D341Med (cell line): Measurements from ENCODE around the gene SETD3.
A peak's percentile ranks its signal among the peaks of the same experiment; 100 is the strongest.

Experiments
- DNase-seq: peaks from one replicate; pipeline ENCODE4 v3.0.0; 2012; ENCODE audit warnings: low spot score

SETD3 gene

DNA sequence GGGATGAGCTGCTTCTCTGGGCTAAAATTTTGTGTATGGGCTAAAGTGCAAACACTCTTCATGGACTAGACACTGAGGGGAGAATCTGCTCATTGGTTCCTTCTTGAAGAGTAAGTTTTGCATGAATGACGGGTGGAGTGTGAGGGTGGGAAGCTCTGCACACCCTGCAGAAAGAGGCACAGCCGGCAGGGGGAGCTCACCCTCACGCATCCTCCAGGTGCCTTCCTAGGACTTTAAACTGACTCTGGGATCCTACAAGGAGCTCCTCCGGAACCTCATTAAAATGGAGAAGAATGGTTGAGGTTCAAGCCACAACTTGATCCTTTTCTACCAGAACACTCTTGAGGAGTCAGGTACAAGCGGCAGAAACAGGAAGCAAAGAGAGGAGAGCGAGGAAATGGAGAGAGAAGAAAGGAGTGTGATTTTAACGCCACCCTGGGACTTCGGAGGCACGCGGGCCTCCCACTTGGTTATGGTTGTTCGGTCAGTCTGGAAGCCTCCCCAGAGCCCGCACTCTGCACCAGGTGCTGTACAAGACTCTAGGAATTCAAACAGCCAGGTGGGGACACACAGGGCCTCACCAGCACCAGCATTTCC lies 87.5 kb downstream of the SETD3 start:
- DNase-seq, result peak; percentile 82

GRCh38 chr14:99391671-99392070 lies 89.0 kb downstream of the SETD3 start:
- no peak for DNase-seq

GRCh38 chr14:99389174-99389826 lies 91.4 kb downstream of the SETD3 start:
- DNase-seq, result peak; percentile 90

DNA sequence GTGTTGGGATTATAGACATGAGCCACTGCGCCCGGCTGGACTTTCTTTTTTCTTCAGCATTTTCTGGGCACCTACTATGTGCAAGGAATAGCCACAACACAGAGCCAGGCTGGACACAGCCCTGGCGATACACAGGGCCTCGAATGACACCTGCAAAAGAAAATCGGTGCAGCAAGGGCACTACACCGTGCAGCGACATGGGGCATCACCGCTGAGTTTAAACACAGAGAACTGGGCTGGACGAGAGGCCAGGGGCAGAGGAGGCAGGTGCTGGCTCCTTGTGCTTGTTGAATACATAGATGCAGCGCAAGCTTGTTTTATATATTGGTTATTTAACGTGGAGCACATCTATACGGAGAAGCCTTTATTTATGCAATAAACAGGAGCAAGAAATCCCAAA lies 92.4 kb downstream of the SETD3 start:
- no peak for DNase-seq

DNA sequence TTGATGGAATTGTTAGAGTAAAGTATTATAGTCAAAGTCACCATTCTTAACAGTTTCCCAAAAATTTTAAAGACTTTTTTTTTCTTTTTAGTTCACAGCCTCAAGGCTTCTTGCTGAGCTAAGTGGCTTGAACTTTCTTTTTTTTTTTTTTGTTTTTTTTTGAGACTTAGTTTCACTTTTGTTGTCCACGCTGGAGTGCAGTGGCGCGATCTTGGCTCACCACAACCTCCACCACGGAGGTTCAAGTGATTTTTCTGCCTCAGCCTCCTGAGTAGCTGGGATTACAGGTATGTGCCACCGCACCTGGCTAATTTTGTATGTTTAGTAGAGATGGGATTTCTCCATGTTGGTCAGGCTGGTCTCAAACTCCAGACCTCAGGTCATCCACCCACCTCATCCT lies 92.8 kb downstream of the SETD3 start:
- no peak for DNase-seq

GRCh38 chr14:99384450-99385417 lies 95.9 kb downstream of the SETD3 start:
- DNase-seq, result no peak

- no peak for DNase-seq
These were observed 96.9 kb downstream of the SETD3 start for GRCh38 chr14:99383472-99384449.

- no peak for DNase-seq
These were observed 97.7 kb downstream of the SETD3 start for GRCh38 chr14:99382781-99383471.

- no peak for DNase-seq
These were observed 98.6 kb downstream of the SETD3 start for GRCh38 chr14:99382071-99382470.

- DNase-seq, result no peak
These were observed 99.0 kb downstream of the SETD3 start for GRCh38 chr14:99381688-99382060.

DNA sequence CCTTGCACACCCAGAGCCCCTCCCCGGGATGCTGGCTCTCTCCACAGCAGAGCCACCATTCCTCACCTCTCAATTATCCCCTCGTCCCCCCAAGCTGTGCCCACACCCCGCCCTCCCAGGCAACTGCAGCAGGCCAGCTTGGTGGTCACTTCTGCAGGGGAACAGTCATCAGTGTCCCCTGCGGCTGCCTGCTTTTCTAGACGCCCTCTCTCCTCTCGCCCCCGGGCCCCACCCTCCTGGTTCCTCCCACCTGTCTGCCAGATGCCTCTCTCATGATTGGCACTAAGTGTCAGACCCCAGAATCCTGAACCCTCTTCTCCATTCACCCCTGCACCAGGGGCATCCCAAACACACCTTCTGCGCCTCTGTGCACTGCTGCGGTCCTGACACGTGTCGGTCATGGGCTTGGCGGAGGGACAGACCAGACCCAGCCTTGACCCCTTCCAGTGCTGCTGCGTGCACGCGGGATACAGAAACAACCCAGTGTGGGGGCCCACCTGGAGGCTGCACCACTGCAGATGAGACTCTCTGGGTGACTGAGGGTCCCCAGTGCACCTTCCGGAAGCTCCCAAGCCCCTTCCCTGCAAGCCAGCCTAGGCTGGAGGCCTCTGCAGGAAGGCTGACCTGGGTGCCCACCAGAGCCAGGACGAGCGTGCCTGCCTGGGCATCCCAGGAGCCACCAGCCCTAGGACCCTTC lies 99.5 kb downstream of the SETD3 start:
- no peak for DNase-seq

DNA sequence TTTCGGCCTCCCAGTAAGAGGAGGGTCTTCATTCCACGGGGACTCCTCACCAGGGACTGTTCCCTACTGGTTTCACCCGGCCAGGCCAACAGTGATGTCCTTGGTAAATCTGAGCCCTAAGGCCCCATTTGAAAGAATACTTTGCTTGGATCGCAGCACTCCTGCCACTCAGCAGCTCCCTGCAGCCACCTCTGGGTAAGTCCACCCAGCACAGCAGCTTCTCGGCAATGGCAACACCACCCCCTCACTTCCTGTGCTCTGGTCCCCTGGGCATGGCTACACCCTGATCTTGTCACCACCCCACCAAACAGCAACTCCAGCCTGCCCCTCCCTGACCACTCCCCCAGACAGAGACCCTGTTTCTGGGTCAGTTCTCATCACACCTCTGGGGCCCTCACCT lies 100.3 kb downstream of the SETD3 start:
- no peak for DNase-seq

DNA sequence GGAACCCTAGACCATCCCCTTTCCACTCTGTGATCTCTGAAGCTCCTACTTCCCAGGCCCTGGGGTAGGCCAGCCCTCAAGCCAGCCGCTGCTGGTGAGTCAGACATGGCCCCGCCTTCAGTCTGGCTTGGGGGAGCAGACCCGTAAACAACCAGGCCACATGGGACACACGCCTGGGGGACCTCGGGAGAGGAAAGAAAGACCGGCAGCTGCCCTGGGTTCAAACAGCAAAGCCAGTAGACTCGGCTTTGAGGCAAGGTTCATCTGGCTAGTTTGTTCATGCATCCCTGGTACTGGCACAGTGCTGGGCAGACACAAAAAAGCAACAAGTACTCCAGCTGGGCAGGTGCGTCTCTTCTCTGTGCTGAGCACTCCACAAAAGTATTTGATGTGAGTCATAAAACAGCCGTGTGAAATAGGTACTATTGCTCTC lies 101.9 kb downstream of the SETD3 start:
- DNase-seq, result no peak

DNA sequence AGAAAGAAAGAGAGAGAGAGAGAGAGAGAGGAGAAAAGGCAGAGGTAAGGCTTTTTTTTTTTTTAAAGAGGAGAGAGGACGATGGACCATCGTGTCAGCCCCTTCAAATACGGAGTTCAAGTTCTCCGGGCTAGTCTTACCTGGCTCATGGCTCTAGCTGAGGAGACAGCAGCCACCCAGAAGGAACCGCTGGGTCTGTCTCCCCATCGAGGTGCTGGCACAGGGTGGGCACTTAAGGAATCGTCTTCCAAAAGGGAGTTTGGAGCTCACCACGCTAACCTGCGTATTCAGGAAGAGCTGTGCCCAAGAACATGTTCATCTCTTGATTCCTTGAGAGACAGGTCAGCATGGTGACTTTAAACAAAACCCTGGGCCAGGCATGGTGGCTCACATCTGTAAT lies 102.7 kb downstream of the SETD3 start:
- no peak for DNase-seq

- DNase-seq, result no peak
These were observed 105.7 kb downstream of the SETD3 start for GRCh38 chr14:99374964-99375363.

DNA sequence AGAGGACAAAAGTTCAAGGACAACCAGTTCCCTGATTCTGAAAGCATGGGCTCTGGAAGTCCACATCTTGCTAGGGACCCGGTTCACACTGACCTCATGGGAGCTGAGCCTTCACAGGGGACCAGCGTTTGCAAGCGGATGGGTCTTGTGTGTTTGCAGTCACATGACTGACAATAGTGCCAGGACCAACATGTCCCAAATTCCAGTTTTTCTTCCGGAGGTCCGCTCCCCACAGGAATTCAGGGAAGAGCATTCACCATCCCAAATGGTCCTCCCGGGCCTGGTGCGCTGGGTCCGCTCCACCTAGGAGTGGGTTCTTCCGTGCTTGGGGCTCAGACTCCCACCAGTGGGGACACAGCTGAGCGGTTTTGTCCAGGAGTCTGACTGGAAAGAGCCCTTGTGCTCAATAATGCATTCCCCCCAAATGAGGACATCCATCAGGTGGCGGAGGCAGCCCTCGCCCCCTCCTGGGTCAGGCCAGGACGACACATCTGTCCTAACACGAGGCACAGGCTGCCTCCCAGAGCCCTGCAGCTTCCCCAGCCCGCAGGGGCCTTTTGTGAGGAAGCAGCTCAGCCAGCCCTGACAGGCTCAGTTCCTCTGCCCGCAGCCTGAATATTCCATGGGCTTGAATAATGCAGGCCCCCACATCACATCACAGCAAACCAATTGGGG lies 116.9 kb downstream of the SETD3 start:
- peak; percentile 32 for DNase-seq

GRCh38 chr14:99363051-99363450 lies 117.6 kb downstream of the SETD3 start:
- DNase-seq, result peak; percentile 18

DNA sequence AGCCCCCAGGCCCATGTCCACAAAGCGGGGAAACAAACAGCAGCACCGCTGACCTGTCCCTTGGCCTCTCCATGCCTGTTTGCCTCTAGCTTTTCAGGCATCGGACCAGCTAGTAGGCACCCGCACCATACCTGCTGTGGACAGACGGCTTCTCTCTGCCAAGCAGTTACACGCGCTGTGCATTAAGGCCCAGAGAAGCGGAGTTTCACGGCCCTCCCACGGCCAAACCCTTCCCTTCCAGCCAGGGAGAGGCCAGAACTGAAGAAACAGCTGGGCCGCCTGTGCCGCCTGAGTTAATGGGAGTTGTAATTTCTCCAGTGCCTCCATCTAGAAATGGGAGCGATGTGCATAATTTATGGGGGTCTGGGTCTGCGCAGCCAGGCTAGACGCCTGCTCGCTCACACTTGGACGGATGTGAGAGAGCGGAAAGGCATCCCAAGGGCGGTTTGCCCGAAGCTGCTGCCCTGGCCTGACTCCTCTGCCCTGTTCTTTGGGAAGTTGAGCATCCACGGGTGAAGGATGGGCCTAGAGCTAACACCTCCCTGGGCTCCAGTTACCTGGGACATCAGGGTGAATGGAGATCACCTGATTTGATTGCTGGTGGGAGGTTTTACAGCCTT lies 119.0 kb downstream of the SETD3 start:
- DNase-seq, result no peak

DNA sequence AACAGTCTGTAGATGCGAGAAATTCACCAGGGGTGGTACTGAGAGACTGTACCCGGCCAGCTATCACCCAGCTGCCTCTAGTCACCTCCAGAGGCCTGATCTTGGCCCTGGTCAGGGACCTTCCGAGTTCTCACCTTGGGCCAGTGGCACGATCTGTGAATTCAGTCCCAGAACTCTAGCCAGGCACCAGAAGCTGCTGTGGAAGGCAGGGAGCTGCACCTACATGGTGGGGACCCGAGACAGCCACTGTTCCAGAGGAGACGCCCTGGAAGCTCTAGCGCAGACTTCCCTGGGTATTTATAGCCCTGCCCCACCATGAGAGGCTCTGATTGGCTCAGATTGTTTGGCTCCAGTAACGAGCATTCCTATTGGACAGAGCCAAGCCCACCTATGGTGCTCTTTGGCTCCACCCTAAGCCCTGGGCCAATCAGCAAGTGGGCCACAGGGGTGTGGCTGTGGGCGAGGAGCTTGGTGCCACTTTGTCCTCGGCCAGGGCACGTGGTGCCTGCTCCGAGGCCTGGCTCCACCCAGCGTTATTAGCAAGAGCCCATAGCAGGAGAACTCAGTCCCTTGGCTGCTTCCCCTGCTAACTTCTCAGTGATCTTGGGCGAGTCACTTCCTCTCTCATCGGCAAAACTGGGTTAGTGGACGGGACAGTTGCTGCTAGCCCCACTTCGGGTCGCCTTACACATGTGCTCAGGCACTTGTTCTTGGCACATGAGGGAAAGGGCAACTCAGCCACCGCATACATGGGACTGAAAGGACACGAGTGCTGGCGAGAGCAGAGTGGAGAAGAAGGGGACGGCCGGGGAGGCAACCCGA lies 119.7 kb downstream of the SETD3 start:
- DNase-seq, result peak; percentile 15
